CD14-positive monocyte (primary cell): Measurements from ENCODE around the gene PDS5B. TPM values are rescaled to one million over a fixed set of nuclear protein-coding genes. Genes with fewer than 3 reads are reported as not detected.

Experiments
- DNase-seq, 3 donors: peaks; one replicate each; pipeline ENCODE4 v3.0.0-alpha.2; 2011 to 2022
- H2AFZ ChIP-seq: 2 replicates; pipeline ENCODE4 v1.6.0; 2012; ENCODE audit warnings: mild to moderate bottlenecking, low read depth, low read length, inconsistent platforms; ENCODE audit not compliant: insufficient read depth, poor library complexity, severe bottlenecking
- H3K27ac ChIP-seq, 2 donors: 1 replicate in 1 of 2; 2 replicates in 1 of 2; pipeline ENCODE4 v1.5.1; 2012 to 2013; ENCODE audit warnings: low read length in 2 of 2, control low read depth in 1 of 2, inconsistent platforms in 1 of 2, low read depth in 1 of 2, mild to moderate bottlenecking in 1 of 2
- H3K27me3 ChIP-seq, 2 donors: one replicate each; pipeline versions ENCODE4 v1.6.0 to v1.6.1; 2011 to 2013; ENCODE audit warnings: low read length in 2 of 2; ENCODE audit not compliant: control insufficient read depth in 2 of 2, insufficient read depth in 2 of 2
- H3K36me3 ChIP-seq, 2 donors: replicated peaks in 1 of 2; 1 replicate in 1 of 2; 2 replicates in 1 of 2; pipeline versions ENCODE4 v1.5.1 to v1.6.1; 2012 to 2013; ENCODE audit warnings: low read length in 2 of 2, control low read depth in 1 of 2, inconsistent platforms in 1 of 2, mild to moderate bottlenecking in 1 of 2; ENCODE audit not compliant: insufficient read depth in 2 of 2, control insufficient read depth in 1 of 2
- H3K4me1 ChIP-seq, 2 donors: 1 replicate in 1 of 2; 2 replicates in 1 of 2; pipeline versions ENCODE4 v1.5.1 to v1.6.1; 2012 to 2013; ENCODE audit warnings: low read length in 2 of 2, control low read depth in 1 of 2, inconsistent platforms in 1 of 2, mild to moderate bottlenecking in 1 of 2, moderate library complexity in 1 of 2; ENCODE audit not compliant: insufficient read depth in 2 of 2, control insufficient read depth in 1 of 2
- H3K4me2 ChIP-seq: replicated peaks from 2 replicates; pipeline ENCODE3; 2012; ENCODE audit warnings: low read length, moderate library complexity, mild to moderate bottlenecking; ENCODE audit not compliant: poor library complexity, severe bottlenecking; ENCODE audit errors: extremely low read depth
- H3K4me3 ChIP-seq, 3 experiments: fragments of 200-600 bp in 1 of 3; sonication (generic) in 1 of 3; replicated peaks in 1 of 3; 1 replicate in 2 of 3; 2 replicates in 1 of 3; pipeline ENCODE4 v1.5.1; 2011 to 2013; ENCODE audit warnings: low read length in 3 of 3, mild to moderate bottlenecking in 3 of 3, control low read depth in 2 of 3, low read depth in 2 of 3, inconsistent platforms in 1 of 3, moderate library complexity in 1 of 3
- H3K79me2 ChIP-seq: 2 replicates; pipeline ENCODE4 v1.6.0; 2012; ENCODE audit warnings: mild to moderate bottlenecking, control low read depth, inconsistent platforms, low read length, moderate library complexity; ENCODE audit not compliant: insufficient read depth
- H3K9ac ChIP-seq: 2 replicates; pipeline ENCODE4 v1.6.0; 2017; ENCODE audit warnings: low read length, mild to moderate bottlenecking; ENCODE audit not compliant: insufficient read depth, poor library complexity, severe bottlenecking
- H3K9me3 ChIP-seq, 2 donors: replicated peaks in 1 of 2; 1 replicate in 1 of 2; 2 replicates in 1 of 2; pipeline versions ENCODE4 v1.5.1 to v1.6.1; 2012 to 2013; ENCODE audit warnings: low read length in 2 of 2, control low read depth in 1 of 2; ENCODE audit not compliant: control insufficient read depth in 1 of 2, insufficient read depth in 1 of 2
- H4K20me1 ChIP-seq: 2 replicates; pipeline ENCODE4 v1.6.0; 2012; ENCODE audit warnings: mild to moderate bottlenecking, low read length, control low read depth, moderate library complexity; ENCODE audit not compliant: insufficient read depth
- H3K27ac Mint-ChIP-seq, 7 donors: one replicate each; pipeline ENCODE4 v1.8.0; 2020; ENCODE audit warnings: mild to moderate bottlenecking in 7 of 7, mixed read lengths in 7 of 7, moderate library complexity in 6 of 7, inconsistent platforms in 2 of 7
- H3K27me3 Mint-ChIP-seq, 3 donors: one replicate each; pipeline ENCODE4 v1.8.0; 2021 to 2022; ENCODE audit warnings: low read depth in 3 of 3, mild to moderate bottlenecking in 3 of 3, mixed read lengths in 3 of 3, moderate library complexity in 3 of 3, inconsistent platforms in 1 of 3
- H3K36me3 Mint-ChIP-seq, 2 donors: one replicate each; pipeline ENCODE4 v1.8.0; 2020; ENCODE audit warnings: mixed read lengths in 2 of 2, inconsistent platforms in 1 of 2, mild to moderate bottlenecking in 1 of 2
- H3K4me1 Mint-ChIP-seq: one replicate; pipeline ENCODE4 v1.8.0; 2020; ENCODE audit warnings: mild to moderate bottlenecking, mixed read lengths
- H3K4me3 Mint-ChIP-seq, 2 donors: one replicate each; pipeline ENCODE4 v1.8.0; 2020; ENCODE audit warnings: mild to moderate bottlenecking in 2 of 2, mixed read lengths in 2 of 2, moderate library complexity in 1 of 2
- H3K9me3 Mint-ChIP-seq, 7 donors: one replicate each; pipeline ENCODE4 v1.8.0; 2020 to 2022; ENCODE audit warnings: mixed read lengths in 7 of 7, mild to moderate bottlenecking in 6 of 7, moderate library complexity in 6 of 7, inconsistent platforms in 2 of 7
- WGBS: methylation state at CpG from one replicate; pipeline ENCODE4 v1.1.5; 2013; ENCODE audit warnings: missing lambda C conversion rate; ENCODE audit not compliant: insufficient coverage; 5-methylcytosine and 5-hydroxymethylcytosine counted together
- intact Hi-C, 2 donors: fragments of 100-400 bp; cut with micrococcal nuclease; formaldehyde crosslinking; loops; one replicate each; pipeline versions ENCODE4 v1.15.0 to v1.15.1; 2023
- polyA plus RNA-seq, 3 donors: library from polyadenylated mRNA; depleted of rRNA in 1 of 3; unstranded in 2 of 3; stranded (reverse) in 1 of 3; fragments of 300-500 nt in 2 of 3; fragments of >200 nt in 1 of 3; fragmentation: Illumina TruSeq in 2 of 3; gene quantifications; 1 replicate in 2 of 3; 2 replicates in 1 of 3; pipeline ENCODE4 v1.2.3, GENCODE V29; 2012 to 2021
- TF ChIP-seq, protein P1 (sequence below): fragments of 200-600 bp; IDR thresholded peaks from one replicate; pipeline ENCODE4 v1.8.0; 2022; ENCODE audit warnings: antibody characterized with exemption, mild to moderate bottlenecking

Gene PDS5B
- polyA plus RNA-seq, 3 donors = 9.0 to 33.0 (median 21.0) TPM

GRCh38 chr13:32823597-32823996 is 237.3 kb downstream of the PDS5B start:
- no peak overlapping the region for H2AFZ ChIP-seq
- Mint-ChIP-seq H3K36me3 (no peaks in the 10 kb centered on the region), H3K9me3 (peaks cover 0 to 4% (median 0%) of the 10 kb centered on the region in 7 donors), H3K27me3 (peaks cover 0 to 5% (median 0%) of the 10 kb centered on the region in 3 donors), H3K4me1 (no peaks in the 10 kb centered on the region), H3K27ac (no peak overlapping the region), H3K4me3 (no peak overlapping the region)
- no peak overlapping the region for H3K4me3 ChIP-seq
- H3K27me3 ChIP-seq = no peaks in the 10 kb centered on the region
- H3K36me3 ChIP-seq = no peaks in the 10 kb centered on the region
- 98% methylated on average over 4 of the region's 5 CpGs for WGBS
- no peak overlapping the region for H3K27ac ChIP-seq
- no peaks in the 10 kb centered on the region for H3K79me2 ChIP-seq
- DNase-seq = no peak
- no peaks in the 10 kb centered on the region for H3K4me1 ChIP-seq
- no peak overlapping the region for H3K4me2 ChIP-seq
- no peaks in the 10 kb centered on the region for H3K9me3 ChIP-seq
- H3K9ac ChIP-seq = no peak overlapping the region
- intact Hi-C loops = no loop called here
- no peaks in the 10 kb centered on the region for H4K20me1 ChIP-seq
- TF ChIP-seq, protein P1, sequence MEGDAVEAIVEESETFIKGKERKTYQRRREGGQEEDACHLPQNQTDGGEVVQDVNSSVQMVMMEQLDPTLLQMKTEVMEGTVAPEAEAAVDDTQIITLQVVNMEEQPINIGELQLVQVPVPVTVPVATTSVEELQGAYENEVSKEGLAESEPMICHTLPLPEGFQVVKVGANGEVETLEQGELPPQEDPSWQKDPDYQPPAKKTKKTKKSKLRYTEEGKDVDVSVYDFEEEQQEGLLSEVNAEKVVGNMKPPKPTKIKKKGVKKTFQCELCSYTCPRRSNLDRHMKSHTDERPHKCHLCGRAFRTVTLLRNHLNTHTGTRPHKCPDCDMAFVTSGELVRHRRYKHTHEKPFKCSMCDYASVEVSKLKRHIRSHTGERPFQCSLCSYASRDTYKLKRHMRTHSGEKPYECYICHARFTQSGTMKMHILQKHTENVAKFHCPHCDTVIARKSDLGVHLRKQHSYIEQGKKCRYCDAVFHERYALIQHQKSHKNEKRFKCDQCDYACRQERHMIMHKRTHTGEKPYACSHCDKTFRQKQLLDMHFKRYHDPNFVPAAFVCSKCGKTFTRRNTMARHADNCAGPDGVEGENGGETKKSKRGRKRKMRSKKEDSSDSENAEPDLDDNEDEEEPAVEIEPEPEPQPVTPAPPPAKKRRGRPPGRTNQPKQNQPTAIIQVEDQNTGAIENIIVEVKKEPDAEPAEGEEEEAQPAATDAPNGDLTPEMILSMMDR = no peak

DNA sequence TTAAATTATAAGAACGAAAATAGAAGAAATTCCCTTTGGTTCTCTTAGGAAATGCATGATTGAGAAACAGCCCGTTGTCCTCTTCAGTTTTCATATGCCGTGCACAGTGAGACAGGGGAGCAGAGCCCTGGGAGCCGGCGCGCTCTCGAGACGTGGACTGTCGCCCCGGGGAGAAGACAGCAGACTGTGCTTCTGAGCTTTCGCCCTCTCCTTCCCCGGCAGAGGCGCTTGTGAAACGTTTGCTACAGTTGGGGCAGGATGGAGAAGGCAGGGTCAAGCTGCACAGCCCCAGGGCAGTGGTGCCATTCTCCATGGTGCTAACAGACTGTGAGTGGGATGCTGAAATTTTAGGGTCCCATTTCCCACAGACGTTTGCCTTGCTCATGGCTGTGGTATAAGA is 237.8 kb downstream of the PDS5B start:
- peaks cover 0 to 4% (median 0%) of the 10 kb centered on the region in 7 donors for H3K9me3 Mint-ChIP-seq
- Histone ChIP-seq H3K9me3 (no peaks in the 10 kb centered on the region), H3K27me3 (no peaks in the 10 kb centered on the region), H3K27ac (no peak overlapping the region), H2AFZ (no peak overlapping the region), H3K4me2 (no peak overlapping the region), H3K4me1 (no peaks in the 10 kb centered on the region), H3K79me2 (no peaks in the 10 kb centered on the region), H3K4me3 (no peak overlapping the region), H3K36me3 (no peaks in the 10 kb centered on the region), H3K9ac (no peak overlapping the region), H4K20me1 (no peaks in the 10 kb centered on the region)
- DNase-seq = no peak
- no peaks in the 10 kb centered on the region for H3K4me1 Mint-ChIP-seq
- H3K27ac Mint-ChIP-seq = no peak overlapping the region
- TF ChIP-seq, protein P1 = no peak
- WGBS = 89% methylated on average over 11 of the region's 15 CpGs
- intact Hi-C loops = no loop called here
- peaks cover 0 to 5% (median 0%) of the 10 kb centered on the region in 3 donors for H3K27me3 Mint-ChIP-seq
- no peaks in the 10 kb centered on the region for H3K36me3 Mint-ChIP-seq
- no peak overlapping the region for H3K4me3 Mint-ChIP-seq
